Gastrocnemius medialis (tissue), 4 donors: ENCODE results near the gene RNASE13.

Experiments used
- POLR2A ChIP-seq, 2 donors: fragments of 450-650 bp; IDR thresholded peaks; one replicate each; pipeline ENCODE4 v1.6.1; 2017; ENCODE audit warnings: antibody characterized with exemption in 2 of 2, mild to moderate bottlenecking in 2 of 2, moderate library complexity in 2 of 2
- TF ChIP-seq, protein P1 (sequence below), 5 experiments: fragments of 450-650 bp in 3 of 5; fragments of 200-600 bp in 2 of 5; sonication (generic) in 2 of 5; IDR thresholded peaks in 4 of 5; conservative IDR thresholded peaks in 1 of 5; 1 replicate in 4 of 5; 2 replicates in 1 of 5; pipeline ENCODE4 v1.5.1; 2016 to 2019; ENCODE audit warnings: antibody characterized with exemption in 5 of 5, mild to moderate bottlenecking in 3 of 5, moderate library complexity in 3 of 5

DNA sequence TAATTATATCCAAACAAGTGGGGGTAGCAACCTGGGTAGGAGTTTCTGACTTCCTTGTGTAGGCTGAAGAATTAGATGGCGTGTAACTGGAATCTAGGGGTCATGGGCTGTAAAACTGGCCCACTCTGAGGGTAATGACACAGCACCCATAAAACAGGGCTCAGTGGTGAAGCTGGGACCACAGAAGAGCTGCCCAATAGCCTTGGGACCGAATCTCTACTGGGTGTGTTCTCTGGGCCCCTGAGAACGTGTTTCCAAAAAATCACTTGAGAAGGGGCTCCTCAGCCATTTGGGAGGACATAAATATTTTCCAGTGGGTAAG lies 26.7 kb upstream of the RNASE13 start:
- TF ChIP-seq, protein P1, sequence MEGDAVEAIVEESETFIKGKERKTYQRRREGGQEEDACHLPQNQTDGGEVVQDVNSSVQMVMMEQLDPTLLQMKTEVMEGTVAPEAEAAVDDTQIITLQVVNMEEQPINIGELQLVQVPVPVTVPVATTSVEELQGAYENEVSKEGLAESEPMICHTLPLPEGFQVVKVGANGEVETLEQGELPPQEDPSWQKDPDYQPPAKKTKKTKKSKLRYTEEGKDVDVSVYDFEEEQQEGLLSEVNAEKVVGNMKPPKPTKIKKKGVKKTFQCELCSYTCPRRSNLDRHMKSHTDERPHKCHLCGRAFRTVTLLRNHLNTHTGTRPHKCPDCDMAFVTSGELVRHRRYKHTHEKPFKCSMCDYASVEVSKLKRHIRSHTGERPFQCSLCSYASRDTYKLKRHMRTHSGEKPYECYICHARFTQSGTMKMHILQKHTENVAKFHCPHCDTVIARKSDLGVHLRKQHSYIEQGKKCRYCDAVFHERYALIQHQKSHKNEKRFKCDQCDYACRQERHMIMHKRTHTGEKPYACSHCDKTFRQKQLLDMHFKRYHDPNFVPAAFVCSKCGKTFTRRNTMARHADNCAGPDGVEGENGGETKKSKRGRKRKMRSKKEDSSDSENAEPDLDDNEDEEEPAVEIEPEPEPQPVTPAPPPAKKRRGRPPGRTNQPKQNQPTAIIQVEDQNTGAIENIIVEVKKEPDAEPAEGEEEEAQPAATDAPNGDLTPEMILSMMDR (IDR thresholded peaks at IDR 0.05 in 4 of 5, conservative IDR thresholded peaks at IDR 0.05 in 1 of 5): no peak
- TF ChIP-seq POLR2A (IDR thresholded peaks at IDR 0.05): no peak
